GM18507 (cell line): ENCODE results near the gene TOR1AIP2.
A peak's percentile ranks its signal among the peaks of the same experiment; 100 is the strongest.
"Not testable (repeated sequence)": the region's sequence is repeated elsewhere in the genome, so short reads cannot be mapped to it uniquely, and the experiment has no call there.

ENCODE experiments used
- DNase-seq: peaks from one replicate; pipeline ENCODE4 v3.0.0; 2011; ENCODE audit warnings: low read depth; ENCODE audit not compliant: insufficient read length; ENCODE audit errors: extremely low spot score
- FAIRE-seq: peaks from 2 replicates; lab custom pipeline; 2011; peaks lifted over from hg19 to GRCh38; lab: Jason Lieb, UNC

TOR1AIP2 gene

DNA sequence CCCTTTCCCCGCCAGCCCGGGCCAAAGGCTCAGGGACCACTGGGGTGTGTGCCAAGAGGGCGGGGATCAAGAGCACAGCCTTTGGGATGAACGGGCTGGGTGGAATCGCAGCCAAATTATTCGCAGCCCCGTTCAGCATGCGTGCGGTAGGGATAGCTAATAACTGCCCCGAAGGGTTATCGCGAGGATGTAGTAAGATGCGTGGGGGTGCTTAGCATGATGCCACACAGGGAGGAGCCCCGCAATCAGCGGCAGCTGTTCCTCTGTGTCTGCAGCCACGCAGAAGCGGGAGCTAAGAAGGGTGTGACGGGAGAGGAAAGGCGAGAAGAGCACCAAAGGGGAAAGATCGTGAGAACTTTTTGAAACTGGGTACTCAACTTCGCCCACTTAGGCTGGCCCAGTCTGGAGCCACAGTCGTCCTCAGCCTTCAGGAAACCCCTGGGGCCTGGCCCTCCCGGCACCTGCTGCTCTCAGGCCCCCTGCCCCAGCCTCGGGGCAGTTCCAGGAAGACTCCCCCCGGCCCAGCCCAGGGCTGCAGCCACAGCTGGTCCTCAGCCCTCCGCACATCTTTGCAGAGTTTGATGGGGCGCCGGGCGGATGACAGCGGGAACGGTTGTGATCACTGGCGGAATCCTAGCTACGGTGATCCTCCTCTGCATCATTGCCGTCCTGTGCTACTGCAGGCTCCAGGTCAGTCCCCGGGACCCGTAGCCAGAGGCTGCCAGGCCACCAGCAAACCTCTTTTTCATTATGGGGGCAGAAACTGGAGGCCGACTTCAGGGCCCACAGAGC is 64.9 kb downstream of the TOR1AIP2 start:
- FAIRE-seq (no peak), DNase-seq (no peak)

DNA sequence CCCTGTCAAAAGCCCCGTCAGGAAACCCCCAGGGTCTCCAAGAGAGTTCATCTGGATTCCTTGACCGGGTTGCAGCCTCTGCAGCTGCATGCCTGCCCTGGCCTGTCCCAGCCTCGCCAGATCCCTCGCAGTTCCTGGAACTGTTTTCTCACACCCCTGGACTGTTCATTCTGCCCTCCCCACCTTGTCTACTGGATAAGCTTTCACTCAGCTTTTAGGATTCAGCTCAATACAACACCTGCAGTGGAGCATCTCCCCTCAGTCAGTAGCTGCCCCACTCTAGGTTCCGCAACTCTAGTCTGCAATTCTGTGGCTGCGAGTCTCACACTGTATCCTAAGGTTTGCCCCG is 67.3 kb downstream of the TOR1AIP2 start:
- FAIRE-seq, result no peak

GRCh38 chr1:179809506-179810366 is 67.9 kb downstream of the TOR1AIP2 start:
- peak; percentile 28 for DNase-seq
- peak; percentile 88 for FAIRE-seq

More for the DNA sequence above, 67.3 kb downstream of the TOR1AIP2 start:
- no peak for DNase-seq

- FAIRE-seq (no peak), DNase-seq (no peak)
Measured at GRCh38 chr1:179808503-179808902, 69.1 kb downstream of the TOR1AIP2 start.

DNA sequence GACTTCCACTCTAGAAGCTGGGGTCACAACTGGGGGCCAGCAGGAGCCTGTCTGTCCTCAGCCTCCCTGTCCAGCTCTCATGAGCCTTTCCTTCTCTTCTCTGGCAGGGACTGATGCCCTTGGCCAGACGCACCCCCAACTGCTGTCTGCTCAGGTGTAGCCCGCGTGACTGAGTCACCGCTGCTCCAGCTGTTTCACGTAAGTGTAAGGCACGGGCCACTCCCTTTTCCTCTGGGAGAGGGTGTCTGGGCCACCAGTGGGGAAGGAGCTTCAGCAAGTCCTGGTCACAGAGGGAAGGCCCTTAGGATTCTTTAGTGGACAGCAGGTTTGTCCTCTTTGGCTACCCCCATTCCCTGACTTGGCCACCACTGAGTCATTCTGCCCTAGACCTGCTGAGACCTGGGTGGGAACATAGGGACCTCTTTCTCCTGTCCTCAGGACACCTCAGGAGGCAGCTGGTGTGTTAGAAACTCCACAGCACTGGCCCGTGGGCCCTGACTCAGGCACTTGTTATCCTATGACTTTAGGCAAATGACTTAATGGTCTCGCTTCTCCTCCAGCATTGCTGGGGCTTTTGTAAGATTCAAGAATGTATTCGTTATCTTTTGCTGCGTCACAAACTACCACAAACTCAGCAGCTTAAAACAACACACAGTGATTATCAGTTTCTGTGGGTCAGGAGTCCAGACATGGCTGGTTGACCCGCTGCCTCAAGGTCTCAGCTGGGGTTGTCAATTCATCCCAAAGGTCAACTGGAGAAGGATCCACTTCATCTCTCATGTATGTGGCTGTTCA is 69.7 kb downstream of the TOR1AIP2 start:
- no peak for DNase-seq

DNA sequence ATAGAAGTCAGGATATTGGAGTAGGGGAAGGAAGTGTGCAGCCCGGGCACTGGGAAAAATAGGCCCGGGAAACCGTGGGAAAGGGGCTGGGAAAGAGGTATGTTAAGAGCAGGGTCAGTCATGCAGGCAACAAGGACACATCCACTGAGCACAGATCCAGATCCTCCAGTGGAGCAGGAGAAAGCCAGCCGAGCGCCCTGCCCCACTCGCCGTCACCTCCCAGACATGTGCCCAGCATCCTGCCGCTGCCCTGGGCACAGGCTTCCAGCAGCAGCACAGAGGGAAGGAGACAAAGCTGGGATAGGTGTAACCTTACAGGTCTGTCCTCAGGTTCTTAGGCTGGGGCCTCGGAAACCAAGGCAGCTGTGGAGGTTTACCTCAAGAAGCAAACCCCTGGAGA is 70.3 kb downstream of the TOR1AIP2 start:
- no peak for DNase-seq
- no peak for FAIRE-seq

More for the DNA sequence above, 69.7 kb downstream of the TOR1AIP2 start:
- FAIRE-seq, result no peak

DNA sequence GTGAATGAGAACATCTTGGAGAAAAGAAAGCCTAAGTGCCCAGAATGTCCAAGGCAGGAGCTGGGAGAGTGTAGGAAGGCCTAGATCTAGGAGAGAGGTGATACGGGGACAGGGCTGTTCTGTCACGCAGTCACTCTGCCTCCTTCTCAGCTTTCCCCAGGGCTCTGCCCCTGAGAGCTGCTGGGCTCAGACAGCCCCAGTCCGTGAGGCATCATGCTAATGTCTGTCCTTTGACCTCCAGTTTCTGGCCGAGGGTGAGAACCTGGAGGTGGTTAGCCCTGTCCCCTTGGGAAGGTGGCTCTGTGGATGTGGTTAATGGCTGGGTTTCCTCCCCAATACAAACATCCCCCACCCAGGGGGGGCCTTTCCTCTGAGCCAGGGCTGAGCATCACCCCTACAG is 71.3 kb downstream of the TOR1AIP2 start:
- FAIRE-seq, result no peak
- no peak for DNase-seq

DNA sequence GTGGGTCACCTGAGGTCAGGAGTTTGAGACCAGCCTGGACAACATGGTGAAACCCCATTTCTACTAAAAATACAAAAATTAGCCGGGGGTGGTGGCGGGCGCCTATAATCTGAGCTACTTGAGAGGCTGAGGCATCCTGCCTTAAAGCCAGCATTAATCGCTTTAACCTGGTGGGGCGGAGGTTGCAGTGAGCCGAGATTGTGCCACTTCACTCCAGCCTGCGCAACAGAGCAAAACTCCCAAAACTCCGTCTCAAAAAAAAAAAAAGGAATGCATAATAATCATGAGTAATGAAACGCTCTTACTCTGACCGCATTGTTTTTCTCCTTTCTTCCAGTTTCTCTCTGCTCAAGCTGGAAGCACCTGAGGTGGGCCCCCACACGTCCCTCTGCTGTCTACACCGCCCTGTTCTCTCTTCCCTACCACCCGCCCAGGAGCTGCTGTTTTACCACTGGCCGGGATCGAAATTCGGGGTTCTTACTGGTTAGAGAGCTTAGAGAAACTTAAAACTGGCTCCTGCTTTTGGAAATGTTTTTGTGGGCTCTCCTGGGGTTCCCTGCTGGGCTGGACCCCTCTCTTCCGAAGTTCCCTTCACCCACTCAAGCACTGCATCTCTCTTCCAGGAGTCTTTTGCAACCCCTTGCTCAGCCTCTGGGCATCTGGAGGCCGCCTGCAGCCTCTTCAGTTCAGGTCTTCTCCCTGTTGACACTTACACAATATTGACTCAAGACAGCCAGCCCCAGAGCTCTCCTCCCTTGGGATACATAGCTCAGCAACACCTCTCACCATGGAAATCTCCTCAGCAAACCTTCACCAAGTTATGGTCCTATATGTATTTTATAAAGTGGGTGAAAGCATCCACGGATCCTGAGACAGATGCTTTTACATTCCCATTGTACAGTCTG is 72.1 kb downstream of the TOR1AIP2 start:
- FAIRE-seq (no peak), DNase-seq (no peak)

DNA sequence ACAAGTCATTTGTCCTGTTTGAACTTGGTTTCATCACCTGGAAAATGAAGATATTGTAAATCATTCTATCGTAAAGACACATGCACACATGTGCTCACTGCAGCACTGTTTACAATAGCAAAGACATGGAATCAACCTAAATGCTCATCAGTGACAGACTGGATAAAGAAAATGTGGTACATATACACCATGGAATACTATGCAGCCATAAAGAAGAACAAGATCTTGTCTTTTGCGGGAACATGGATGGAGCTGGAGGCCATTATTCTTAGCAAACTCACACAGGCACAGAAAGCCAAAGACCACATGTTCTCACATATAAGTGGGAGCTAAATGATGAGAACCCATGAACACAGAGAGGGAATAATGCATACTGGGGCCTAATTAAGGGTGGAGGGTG is 73.2 kb downstream of the TOR1AIP2 start:
- not testable (repeated sequence) for DNase-seq, FAIRE-seq

DNA sequence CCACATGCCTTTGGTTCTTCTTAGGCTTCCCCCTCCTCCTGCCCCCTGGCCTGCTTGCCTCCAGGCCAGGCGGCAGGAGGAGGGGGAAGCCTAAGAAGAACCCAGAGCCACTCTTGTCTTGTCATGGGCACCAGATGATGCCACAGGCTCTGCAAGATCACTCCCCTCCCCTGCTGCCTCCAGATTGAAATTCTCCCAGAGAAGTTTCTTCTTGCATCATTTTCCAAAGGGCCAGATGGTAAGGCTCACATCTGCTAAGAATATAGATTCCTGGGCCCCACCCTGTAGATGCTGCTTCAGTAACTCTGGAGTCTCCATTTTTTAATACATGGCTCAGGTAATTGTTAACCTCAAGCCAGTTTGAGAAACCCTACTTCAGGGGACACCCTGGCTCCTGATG is 73.7 kb downstream of the TOR1AIP2 start:
- DNase-seq, result no peak
- no peak for FAIRE-seq

DNA sequence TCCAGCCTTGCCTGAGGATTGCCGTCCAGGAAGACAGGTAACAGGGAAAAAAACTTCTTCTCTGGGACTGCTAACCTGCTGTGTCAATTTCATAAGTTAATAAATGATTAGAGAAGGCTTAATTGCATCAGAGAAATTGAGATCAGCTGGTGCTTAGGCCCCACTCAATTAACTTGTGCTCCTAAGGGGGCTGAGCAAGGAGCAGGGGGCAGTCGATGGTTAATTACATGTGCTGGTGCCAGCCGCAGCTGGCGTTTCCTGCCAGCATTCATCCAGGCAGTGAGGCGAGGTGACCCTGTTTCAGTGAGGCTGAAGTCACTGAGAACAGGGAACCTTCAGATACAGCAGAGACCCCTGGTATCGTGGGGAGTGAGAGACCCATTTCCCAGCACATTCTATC is 74.5 kb downstream of the TOR1AIP2 start:
- DNase-seq (no peak), FAIRE-seq (no peak)

- DNase-seq (no peak), FAIRE-seq (no peak)
Measured at GRCh38 chr1:179800481-179800880, 77.1 kb downstream of the TOR1AIP2 start.

DNA sequence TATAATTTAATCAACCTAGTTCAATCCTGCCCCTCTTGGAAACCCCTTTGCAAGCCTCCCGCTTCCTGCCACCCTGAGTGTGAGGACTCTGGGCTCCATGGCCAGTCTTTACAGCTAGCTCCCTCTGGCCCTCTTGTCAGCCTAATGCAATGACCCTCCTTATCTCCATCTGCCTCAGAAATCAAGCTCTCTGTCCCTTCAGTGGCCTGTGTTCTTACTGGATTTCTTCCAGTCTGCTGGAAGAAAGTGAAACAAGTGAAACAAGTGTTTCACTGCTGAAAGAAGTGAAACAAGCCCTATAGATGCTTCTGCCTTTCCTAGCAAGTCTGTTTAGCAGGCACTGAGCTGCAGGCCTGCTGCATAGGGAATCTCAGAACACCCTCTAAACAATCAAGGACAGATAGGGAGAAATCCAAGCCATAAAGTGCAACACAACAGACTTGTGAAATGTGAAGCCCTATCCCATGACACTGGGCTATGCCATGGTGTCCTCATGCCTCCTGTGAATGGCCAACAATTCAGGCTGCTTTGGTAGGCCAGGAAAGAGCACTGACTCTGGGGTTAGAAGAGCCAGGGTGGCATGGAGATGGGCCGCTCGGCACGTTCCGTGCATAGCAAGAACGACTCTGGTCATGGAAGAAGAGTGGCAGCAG is 78.6 kb downstream of the TOR1AIP2 start:
- FAIRE-seq (no peak), DNase-seq (no peak)

GRCh38 chr1:179798213-179798863 is 79.3 kb downstream of the TOR1AIP2 start:
- no peak for FAIRE-seq

GRCh38 chr1:179794669-179795068 is 82.9 kb downstream of the TOR1AIP2 start:
- FAIRE-seq (no peak), DNase-seq (no peak)

More at GRCh38 chr1:179798213-179798863, 79.3 kb downstream of the TOR1AIP2 start:
- DNase-seq, result no peak

DNA sequence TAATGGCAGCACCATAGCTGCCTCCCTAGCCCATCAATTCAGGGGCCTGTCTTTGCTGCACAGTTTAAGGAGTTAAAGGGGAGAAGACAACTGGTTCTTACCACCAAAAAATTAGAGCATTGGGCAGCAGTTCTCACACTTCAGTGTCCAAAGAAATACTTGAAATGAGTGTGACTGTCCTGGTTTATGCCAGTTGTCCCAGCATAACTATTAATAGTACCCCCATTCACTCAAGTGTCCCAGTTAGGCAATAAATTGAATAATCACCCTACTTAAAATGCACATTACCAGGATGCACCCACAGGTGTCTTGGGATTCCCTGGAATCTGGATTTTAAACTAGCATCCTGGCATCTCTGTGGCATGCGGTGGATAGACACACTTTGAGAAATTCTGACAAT is 83.5 kb downstream of the TOR1AIP2 start:
- DNase-seq (no peak), FAIRE-seq (no peak)

DNA sequence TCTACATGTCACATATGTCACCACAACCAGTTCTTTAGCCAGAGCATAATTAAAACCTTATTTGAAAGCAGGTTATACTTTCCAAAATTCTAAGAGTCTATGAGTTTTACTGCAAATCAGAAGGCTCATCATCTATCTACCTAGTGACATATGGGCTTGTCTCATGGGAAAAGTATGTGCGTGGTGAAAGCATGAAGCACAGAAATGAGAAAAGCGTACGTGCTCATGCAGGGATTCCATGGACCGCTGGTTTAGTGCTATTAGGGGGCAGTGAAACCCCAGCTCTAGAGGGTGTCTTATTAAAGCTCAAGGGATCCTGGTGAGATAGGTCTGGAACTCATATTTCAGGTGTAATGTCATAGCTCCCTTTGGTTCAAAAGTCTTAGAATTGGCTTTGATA is 84.3 kb downstream of the TOR1AIP2 start:
- FAIRE-seq, result no peak
- no peak for DNase-seq
